Glomerular endothelial cell (primary cell): ENCODE results near the gene KCNC4. TPM values are rescaled to one million over a fixed set of nuclear protein-coding genes. Genes with fewer than 3 reads are reported as not detected.

Experiments used
- DNase-seq: peaks from one replicate; pipeline ENCODE4 v3.0.0-alpha.2; 2011; ENCODE audit warnings: low read depth, low spot score; ENCODE audit errors: extremely low read depth
- total RNA-seq: library from RNA; depleted of rRNA; stranded (reverse); fragments of >200 nt; gene quantifications from 2 replicates; pipeline ENCODE4 v1.2.3, GENCODE V29; 2015

KCNC4 gene
- total RNA-seq, 1 donor from 2014 or later, result 12.0 TPM

DNA sequence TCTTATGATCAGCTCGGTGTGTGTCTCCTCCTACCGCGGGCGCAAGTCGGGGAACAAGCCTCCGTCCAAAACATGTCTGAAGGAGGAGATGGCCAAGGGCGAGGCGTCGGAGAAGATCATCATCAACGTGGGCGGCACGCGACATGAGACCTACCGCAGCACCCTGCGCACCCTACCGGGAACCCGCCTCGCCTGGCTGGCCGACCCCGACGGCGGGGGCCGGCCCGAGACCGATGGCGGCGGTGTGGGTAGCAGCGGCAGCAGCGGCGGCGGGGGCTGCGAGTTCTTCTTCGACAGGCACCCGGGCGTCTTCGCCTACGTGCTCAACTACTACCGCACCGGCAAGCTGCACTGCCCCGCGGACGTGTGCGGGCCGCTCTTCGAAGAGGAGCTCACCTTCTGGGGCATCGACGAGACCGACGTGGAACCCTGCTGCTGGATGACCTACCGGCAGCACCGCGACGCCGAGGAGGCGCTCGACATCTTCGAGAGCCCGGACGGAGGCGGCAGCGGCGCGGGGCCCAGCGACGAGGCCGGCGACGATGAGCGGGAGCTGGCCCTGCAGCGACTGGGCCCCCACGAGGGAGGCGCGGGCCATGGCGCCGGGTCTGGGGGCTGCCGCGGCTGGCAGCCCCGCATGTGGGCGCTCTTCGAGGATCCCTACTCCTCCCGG lies 1.5 kb downstream of the KCNC4 start:
- no peak for DNase-seq

DNA sequence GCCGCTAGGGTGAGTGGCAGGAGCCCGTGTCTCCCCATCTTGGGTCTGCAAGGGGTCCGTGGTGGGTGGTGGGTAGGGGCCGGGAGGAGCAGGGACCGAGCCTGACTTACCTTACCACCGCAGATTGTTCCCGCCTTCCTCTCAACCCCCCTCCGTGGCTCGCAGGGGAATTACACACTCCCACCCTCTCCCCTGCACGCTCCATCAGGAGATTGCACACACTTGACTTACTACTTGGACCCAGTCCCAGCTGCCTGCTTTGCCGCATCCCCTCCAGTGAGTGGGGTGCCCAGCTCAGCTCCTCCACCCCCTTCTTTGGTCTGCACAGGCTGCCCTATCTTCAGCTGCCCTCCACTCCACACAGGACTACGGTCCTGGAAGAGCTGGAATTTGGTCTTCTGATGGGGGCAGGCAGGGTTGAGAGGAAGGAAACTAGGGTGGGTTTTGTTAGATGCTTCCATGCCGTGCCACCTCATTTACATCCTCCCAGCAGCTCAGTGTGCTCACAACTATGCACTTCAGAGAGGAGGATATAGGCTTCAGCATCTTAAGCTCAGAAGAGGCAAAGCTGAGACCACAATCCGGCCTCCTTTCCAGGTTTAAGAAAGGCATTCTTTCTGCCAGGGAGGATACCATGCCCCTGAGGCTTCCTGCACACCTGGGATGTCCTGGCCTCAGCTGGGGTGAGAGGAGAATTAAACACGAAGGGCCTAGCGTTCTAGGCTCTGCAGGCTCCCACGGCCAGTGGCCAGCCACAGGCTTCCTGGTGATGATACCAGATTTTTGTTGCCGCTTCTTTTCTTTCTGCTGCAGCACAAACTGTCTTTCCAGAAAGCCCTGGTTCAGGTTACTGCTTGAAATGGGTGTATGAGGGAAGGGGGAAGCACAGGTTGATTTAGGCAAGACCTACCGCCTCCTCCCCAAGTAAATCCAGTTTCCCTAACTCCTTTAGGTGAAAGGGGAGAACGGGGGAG lies 2.3 kb downstream of the KCNC4 start:
- no peak for DNase-seq

DNA sequence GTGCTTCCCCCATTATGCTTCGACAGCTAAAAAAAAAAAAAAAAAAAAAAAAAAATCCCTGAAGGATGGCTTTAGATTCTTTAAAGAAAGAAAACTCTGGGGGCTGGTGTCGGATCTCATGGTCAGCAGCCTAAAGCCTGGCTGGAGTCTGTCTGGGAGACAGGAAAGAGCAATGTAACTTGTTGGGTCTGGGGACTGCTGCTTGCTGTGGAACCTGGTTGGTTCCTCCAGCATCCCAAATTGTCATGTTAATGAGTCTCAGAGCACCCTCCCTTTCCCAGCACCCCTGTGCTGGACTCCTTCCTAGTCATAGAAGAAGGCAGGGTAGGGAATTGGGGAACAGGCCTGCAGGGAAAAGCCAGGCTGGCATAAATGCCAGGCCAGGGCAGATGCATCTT lies 3.0 kb downstream of the KCNC4 start:
- no peak for DNase-seq

DNA sequence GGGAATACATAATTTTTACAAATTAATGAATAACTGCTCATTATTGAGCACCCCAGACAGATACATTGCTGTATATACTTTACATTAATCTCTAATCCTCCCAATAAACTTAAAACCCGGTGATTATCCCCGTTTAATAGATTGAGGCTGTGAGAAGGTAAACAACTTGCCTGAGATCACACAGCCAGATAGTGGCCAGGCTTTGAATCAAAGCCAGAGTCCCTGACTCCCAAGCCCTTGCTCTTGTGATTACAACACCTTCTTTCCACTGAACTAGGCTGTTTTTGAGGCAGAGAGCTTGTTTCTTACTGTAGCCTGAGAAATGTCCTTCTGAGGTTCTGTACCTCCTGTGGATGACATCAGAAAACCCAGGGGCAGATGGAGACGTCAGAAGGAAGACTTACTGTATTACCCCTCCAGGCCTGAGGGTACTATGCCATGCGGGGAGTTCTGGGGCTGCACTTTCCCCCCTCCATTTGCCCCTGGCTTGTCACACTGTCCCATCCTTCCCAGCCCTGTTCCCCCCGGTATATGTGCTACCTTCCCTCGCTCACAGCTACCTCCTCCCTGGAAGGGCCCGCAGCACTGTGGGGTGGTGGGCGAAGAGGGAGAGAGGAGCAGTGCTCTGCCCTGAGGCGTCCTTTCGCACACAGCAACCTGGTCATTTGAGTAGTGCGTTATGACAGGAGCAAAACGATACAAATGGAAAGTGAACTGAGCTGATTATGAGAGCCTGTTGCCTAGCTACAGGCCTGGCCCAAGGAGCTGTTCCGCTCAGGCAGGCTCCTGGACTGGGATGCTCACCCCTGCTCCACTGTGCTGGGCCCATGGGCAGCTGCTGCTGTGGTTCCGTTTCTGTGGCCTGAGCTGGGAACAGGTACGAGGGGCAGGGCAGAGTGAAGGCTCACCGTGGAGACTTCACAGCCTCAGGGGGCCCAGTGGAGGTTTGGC lies 4.6 kb downstream of the KCNC4 start:
- DNase-seq, result no peak

DNA sequence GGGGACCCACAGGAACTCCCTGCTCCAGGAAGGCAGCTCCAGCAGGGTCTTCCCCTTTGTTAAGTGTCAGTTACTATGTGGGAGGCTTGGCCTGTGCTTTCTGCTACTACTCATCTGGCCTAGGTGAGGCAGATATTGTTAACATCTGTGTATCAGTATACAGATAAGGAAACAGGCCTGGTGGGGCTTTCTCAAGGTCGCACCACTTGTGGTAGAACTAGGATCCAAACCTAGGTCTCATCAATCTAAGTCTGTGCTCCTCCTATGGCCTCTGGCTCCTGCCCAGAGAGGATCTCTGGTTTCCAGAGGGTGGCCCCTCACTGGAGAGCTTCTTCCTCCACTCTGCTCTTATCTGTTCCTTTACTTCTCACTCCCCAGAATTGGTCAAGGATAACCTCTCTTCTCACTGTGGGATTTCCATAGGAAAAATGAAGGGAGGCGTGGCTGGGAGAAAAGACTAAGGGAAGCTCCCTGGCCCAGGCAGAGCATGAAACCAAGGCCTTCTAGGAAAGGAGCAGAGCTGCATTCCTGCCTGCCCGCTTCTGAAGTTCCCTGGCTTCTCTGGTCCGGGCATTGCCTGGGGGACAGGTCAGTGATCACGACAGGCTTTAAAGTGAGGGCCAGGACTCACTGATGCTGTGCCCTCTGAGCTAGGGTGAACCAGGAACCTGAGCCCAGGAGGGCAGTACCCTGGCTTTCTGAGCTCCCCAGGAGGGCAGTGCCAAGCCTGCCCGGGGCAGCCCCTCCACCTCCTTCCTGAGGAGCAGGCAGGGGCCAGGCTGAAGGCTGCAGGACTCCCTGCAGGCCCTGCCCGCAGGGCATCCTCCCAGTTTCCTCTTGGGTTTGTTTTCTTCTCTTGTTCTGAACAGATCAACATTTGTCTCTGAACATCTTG lies 5.8 kb downstream of the KCNC4 start:
- DNase-seq, result no peak

DNA sequence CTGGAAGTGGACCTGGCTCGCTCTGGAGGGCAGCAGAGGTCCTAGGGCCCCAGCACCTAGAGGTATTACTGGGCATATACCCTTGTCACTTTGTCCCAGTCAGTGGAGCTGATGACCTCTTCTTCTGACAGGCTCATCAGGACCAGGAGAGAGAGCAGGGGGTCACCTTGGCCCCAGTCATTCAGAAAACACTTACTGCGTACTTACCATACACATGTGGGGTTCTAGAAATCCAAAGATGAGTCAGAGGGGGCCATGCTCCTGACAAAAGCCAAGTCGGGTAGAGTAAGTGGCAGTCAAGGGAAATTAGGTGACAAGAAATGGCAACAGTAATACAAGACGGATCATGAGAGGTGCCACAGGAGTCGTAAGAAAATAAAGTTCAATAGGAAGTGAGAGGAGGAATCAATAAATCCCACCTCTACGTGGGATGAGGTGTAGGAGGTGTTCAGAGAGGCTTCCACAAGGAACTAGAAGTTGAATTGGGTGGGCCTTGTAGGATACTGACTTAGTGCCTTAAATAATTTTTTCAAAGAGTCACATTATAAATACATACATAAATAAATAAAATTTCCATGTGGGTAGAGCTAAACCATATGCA lies 6.8 kb downstream of the KCNC4 start:
- DNase-seq, result no peak

DNA sequence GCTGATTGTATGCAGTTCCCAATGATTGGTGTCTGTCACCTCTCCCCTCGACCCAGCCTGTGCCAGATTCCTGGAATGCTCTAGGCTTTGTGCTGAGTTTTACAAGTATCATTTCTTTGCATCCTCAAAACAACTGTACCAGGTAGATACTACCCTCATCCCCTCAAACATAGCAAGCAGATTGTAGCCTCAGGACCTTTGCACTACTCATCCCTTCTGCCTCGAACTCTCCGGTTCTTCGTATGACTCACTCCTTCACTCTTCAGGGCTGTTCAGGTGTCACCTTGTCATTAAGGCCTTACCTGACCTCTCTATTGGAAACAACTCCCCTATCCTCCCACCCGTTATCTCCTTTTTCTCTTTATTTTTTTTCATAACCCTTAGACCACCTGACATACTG lies 8.0 kb downstream of the KCNC4 start:
- DNase-seq, result no peak

DNA sequence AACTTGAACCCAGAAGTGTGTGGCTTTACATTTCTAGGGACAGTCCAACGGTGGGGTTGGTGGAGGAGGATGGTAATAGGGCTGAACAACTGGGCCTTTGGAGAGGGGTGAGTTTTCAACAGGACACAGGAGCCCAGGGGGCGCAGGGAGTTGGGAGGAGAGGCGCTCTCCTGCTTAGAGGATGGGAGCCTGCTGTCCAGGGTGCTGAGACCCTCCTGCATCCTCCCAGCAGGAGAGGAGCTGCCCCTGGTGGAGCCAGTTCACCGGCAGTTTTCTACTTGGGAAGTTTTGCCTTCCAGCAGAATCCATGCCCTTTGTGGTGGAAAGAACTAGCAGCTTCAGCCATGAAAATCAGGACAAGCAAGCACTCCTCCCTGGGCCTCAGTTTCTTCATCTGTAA lies 8.6 kb downstream of the KCNC4 start:
- no peak for DNase-seq

DNA sequence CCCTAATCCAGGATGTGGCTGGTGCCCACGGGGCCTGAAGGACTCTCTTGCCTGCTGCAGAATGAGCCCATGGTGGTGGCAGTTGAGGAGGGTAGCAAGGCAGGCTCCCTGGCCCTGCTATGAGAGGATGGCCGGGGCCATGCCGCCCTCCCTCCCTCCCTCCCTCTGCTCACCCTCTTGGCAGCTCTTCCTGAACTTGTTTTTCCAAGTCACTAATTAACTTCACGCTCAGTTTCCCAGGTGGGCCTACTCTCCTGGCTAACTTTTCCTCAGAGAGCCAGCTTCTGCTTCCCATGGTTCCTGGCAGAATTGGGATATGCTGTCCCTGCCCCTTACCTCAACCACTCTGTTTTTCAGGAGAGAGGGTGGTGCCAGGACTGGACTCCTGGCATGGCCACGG lies 10.2 kb downstream of the KCNC4 start:
- no peak for DNase-seq

DNA sequence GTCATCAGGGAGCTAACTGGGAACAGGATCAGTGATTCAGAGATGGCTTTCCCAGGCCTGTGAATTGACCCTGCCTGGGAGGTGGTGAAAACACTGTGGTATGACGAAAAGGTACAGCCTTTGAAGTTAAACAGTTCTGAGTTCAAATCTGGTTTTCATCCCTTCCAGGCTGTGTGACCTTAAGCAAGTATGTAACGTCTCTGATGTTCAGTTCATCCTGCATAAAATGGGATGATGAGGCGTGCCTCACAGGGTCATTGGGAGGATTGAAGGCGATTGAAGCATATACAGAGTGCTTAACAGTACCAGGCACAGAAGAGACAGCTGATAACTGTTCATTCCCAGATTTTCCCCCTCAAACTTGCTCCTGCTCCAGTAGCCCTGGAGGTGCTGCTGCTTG lies 11.0 kb downstream of the KCNC4 start:
- no peak for DNase-seq

DNA sequence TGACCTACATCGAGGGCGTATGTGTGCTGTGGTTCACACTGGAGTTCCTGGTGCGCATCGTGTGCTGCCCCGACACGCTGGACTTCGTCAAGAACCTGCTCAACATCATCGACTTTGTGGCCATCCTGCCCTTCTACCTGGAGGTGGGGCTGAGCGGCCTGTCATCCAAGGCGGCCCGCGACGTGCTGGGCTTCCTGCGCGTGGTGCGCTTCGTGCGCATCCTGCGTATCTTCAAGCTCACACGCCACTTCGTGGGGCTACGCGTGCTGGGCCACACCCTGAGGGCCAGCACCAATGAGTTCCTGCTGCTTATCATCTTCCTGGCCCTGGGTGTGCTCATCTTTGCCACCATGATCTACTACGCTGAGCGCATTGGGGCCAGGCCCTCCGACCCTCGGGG lies 13.0 kb downstream of the KCNC4 start:
- DNase-seq, result no peak

DNA sequence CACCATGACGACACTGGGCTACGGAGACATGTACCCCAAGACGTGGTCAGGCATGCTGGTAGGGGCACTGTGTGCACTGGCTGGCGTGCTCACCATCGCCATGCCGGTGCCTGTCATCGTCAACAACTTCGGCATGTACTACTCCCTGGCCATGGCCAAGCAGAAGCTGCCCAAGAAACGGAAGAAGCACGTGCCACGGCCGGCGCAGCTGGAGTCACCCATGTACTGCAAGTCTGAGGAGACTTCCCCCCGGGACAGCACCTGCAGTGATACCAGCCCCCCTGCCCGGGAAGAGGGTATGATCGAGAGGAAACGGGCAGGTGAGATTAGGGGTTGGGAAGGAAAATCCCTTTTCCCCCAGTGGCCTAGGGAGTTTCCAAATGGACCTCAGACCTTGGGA lies 13.5 kb downstream of the KCNC4 start:
- DNase-seq, result no peak

DNA sequence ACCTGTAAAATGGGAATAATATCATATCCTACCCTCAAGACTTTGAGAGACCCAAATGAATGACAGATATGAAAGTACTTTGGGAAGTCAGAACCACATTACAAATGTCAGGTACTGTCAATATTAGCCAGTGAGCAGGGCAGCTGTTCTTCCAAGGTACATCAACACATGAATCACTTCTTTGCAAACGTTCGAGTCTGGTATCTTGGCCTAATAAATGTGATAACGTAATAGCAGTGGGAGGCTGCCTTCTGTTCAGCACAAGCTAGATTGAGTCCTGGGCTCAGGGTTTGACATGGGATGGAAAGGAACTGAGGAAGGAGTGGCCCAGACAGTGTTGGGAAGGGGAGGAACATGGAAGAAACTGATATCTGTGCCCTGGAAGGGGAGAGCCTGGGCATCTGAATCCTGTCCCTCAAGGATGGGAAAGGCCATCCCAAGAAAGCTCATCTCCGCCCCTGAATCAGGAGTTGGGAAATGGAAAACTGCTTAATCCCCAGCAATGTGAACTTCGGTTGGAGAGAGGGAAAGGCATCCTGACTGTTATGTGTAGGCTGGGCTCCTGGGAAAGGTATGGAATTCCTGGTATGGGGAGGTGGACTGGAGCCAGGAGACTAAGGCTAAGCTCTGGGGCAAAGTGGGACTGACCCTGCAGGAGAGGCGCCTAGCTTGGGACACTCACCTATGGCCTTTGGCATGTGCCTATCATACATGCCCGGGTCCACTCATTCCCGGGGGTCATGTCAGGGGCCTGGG lies 14.3 kb downstream of the KCNC4 start:
- no peak for DNase-seq

DNA sequence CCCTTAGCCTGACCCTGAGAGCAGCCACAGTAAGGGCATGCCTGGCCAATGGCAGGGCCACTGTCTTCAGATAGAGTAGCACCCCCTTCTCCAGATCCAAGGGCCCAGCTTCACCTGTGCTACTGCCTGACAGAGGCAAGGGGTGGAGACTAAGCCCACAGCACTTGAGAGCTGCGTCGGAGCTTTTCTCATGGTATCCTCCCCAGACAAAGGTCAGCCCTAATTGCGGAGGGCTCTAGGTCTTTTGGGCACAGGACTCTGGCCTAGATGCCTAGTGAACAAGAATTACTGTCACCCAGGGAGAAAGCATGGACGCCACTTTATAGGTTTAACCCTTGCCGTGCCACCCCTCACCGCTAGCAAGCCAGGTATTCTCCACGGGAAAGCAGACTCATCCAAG lies 15.1 kb downstream of the KCNC4 start:
- DNase-seq, result no peak

DNA sequence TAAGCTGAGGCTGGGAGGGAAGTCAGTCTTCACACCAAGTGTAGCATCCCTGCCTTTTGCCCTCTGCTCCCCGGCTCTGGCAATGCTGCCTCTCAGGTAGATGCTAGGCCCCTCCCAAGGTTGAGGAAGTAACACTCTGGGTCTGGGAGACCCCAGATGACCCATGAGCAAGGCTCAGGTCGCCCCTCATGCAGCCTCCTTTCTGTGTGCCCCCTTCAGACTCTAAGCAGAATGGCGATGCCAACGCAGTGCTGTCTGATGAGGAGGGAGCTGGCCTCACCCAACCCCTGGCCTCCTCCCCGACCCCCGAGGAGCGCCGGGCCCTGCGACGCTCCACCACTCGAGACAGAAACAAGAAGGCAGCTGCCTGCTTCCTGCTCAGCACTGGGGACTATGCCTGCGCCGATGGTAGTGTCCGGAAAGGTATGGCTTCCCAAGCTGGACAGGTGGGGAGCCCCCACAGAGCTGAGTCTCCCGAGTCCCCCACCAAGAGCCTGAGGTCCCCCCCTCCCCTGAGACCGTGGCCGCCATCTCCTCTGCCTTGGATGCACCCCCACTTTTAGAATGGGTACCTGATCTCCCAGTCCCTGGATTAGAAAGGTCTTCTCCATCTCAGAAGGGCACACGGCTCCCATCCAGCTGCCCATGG lies 15.8 kb downstream of the KCNC4 start:
- DNase-seq, result no peak

DNA sequence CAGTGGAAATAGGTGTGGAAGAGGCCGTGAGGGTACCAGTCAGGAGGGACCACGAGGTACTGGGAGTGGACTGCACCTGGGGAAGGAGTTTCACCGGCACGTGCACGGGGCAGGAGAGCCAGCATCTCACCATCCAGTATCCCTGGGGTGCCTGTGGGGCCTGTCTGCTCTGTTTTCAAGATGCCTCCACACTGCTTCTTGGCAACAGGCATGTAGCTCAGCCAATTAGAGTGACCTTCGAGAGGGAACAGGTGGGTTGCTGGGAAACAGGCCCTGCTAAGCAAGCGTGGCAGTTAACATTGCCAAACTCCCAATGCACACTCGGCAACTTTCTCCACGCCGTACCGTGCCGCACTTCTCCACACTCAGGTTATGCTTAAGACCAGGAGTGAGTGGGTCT lies 17.7 kb downstream of the KCNC4 start:
- no peak for DNase-seq

DNA sequence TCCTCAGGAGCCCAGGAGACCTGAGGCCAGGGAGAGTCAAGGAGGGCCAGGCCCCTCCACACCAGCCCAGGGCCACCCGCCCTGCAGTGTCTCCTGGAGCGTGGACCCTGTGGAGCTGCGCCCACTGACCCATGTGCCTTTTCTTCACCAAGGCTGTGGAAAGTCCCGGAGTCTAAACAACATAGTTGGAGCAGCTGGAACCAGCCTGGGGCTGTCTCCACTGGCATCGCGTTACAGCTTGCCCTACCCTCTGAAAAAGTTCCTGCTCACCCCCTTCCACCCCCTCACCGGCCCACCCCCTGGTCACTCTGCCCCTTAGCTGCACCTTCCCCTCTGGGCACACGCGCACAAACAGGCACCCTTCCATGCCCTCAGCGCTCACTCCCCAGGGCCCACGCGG lies 18.3 kb downstream of the KCNC4 start:
- DNase-seq, result no peak

DNA sequence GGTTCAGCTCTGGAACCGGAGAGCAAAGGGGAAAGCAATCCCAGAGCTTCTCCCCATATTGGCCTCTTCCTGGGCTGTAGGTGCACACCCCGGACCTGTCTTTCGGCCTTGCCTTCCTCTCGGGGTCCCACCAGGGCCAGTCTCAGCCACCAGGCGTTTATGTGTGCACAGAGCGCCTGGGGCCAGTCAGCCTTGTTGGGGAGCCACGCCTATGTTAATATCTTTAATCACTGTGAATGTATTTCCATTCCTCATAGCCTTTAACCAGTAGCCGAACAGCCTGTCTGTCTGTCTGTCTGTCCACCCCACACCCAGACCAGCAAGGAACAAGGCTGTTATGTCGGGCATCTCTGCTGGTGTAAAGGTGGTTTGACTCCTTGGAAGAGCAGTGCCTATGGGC lies 18.8 kb downstream of the KCNC4 start:
- DNase-seq, result no peak
